HEK293 (cell line): ENCODE measurements around the gene SNN.

Experiments
- CTCF ChIA-PET: fragments of 350-600 bp; formaldehyde crosslinking; extraction: SDS; loops from one replicate; lab custom pipeline; 2021; ENCODE audit warnings: antibody characterized with exemption; lab: Yijun Ruan, JAX
- POLR2A ChIA-PET: fragments of 300-600 bp; formaldehyde crosslinking; extraction: SDS; loops from one replicate; lab custom pipeline; 2020; ENCODE audit warnings: antibody characterized with exemption, inconsistent platforms; lab: Yijun Ruan, JAX
- H3K27ac ChIP-seq: fragments of 200-500 bp; sonication (Bioruptor generic); 2 replicates; pipeline ENCODE4 v1.5.1; 2014; ENCODE audit warnings: low read depth, low read length, control low read depth, inconsistent platforms; ENCODE audit errors: extremely low read depth
- H3K36me3 ChIP-seq, 2 experiments: fragments of 200-500 bp in 1 of 2; sonication (Bioruptor generic) in 1 of 2; 1 replicate in 1 of 2; 2 replicates in 1 of 2; pipeline ENCODE4 v1.5.1; 2014 to 2017; ENCODE audit warnings: inconsistent platforms in 2 of 2, low read length in 2 of 2; ENCODE audit not compliant: control insufficient read depth in 2 of 2, insufficient read depth in 1 of 2
- H3K4me1 ChIP-seq: fragments of 200-500 bp; sonication (Bioruptor generic); 2 replicates; pipeline ENCODE4 v1.5.1; 2014; ENCODE audit warnings: mild to moderate bottlenecking, low read length, inconsistent platforms; ENCODE audit not compliant: control insufficient read depth, insufficient read depth
- H3K4me3 ChIP-seq: 2 replicates; pipeline ENCODE4 v1.5.1; 2011; ENCODE audit warnings: low read depth, mild to moderate bottlenecking, control low read depth, low read length, moderate library complexity
- H3K9me3 ChIP-seq: fragments of 200-500 bp; sonication (Bioruptor generic); 2 replicates; pipeline ENCODE4 v1.5.1; 2014; ENCODE audit warnings: low read depth, low read length, inconsistent platforms; ENCODE audit not compliant: control insufficient read depth, insufficient read depth
- GFI1B ChIP-seq: fragments of 450-650 bp; formaldehyde crosslinking; IDR thresholded peaks from 2 replicates; pipeline ENCODE4 v1.5.1; 2016; ENCODE audit warnings: missing biosample characterization, missing genetic modification characterization
- GLIS1 ChIP-seq: fragments of 450-650 bp; formaldehyde crosslinking; IDR thresholded peaks from 2 replicates; pipeline ENCODE4 v1.5.1; 2016; ENCODE audit warnings: missing biosample characterization, missing genetic modification characterization
- GLIS2 ChIP-seq: fragments of 450-650 bp; formaldehyde crosslinking; IDR thresholded peaks from 2 replicates; pipeline ENCODE4 v1.5.1; 2016; ENCODE audit warnings: missing biosample characterization, missing genetic modification characterization
- HIC1 ChIP-seq: fragments of 450-650 bp; formaldehyde crosslinking; IDR thresholded peaks from 2 replicates; pipeline ENCODE4 v1.5.1; 2016; ENCODE audit warnings: missing biosample characterization, missing genetic modification characterization
- HOXC10 ChIP-seq: sonication (generic); formaldehyde crosslinking; IDR thresholded peaks from 2 replicates; pipeline ENCODE4 v1.8.1; 2023; ENCODE audit warnings: mild to moderate bottlenecking, missing genetic modification reagents
- KLF7 ChIP-seq: fragments of 450-650 bp; formaldehyde crosslinking; IDR thresholded peaks from 2 replicates; pipeline ENCODE4 v1.5.1; 2016; ENCODE audit warnings: missing biosample characterization, missing genetic modification characterization, borderline replicate concordance
- REPIN1 ChIP-seq: fragments of 450-650 bp; formaldehyde crosslinking; IDR thresholded peaks from 2 replicates; pipeline ENCODE4 v1.5.1; 2017; ENCODE audit warnings: missing biosample characterization, missing genetic modification characterization, low read depth
- YY1 ChIP-seq: fragments of 450-650 bp; formaldehyde crosslinking; IDR thresholded peaks from 2 replicates; pipeline ENCODE4 v1.5.1; 2018; ENCODE audit warnings: missing biosample characterization, missing genetic modification characterization
- ZNF146 ChIP-seq: fragments of 450-650 bp; formaldehyde crosslinking; IDR thresholded peaks from 2 replicates; pipeline ENCODE4 v1.5.1; 2016; ENCODE audit warnings: missing biosample characterization, missing genetic modification characterization
- ZNF155 ChIP-seq: fragments of 450-650 bp; formaldehyde crosslinking; IDR thresholded peaks from 2 replicates; pipeline ENCODE4 v1.5.1; 2016; ENCODE audit warnings: missing biosample characterization, missing genetic modification characterization
- ZNF157 ChIP-seq: fragments of 450-650 bp; formaldehyde crosslinking; IDR thresholded peaks from 2 replicates; pipeline ENCODE4 v1.5.1; 2016; ENCODE audit warnings: missing biosample characterization, missing genetic modification characterization
- ZNF16 ChIP-seq: fragments of 450-650 bp; formaldehyde crosslinking; IDR thresholded peaks from 2 replicates; pipeline ENCODE4 v1.5.1; 2016; ENCODE audit warnings: low read depth, missing biosample characterization, missing genetic modification characterization
- ZNF223 ChIP-seq: fragments of 450-650 bp; formaldehyde crosslinking; IDR thresholded peaks from 2 replicates; pipeline ENCODE4 v1.5.1; 2016; ENCODE audit warnings: missing biosample characterization, missing genetic modification characterization
- ZNF239 ChIP-seq: fragments of 450-650 bp; formaldehyde crosslinking; IDR thresholded peaks from 2 replicates; pipeline ENCODE4 v1.5.1; 2016; ENCODE audit warnings: missing biosample characterization, missing genetic modification characterization
- ZNF26 ChIP-seq: fragments of 450-650 bp; formaldehyde crosslinking; IDR thresholded peaks from 2 replicates; pipeline ENCODE4 v1.5.1; 2016; ENCODE audit warnings: missing biosample characterization, missing genetic modification characterization
- ZNF266 ChIP-seq: fragments of 450-650 bp; formaldehyde crosslinking; IDR thresholded peaks from 2 replicates; pipeline ENCODE4 v1.5.1; 2016; ENCODE audit warnings: missing biosample characterization, missing genetic modification characterization, low read depth
- ZNF416 ChIP-seq: fragments of 450-650 bp; formaldehyde crosslinking; IDR thresholded peaks from 2 replicates; pipeline ENCODE4 v1.5.1; 2016; ENCODE audit warnings: missing biosample characterization, missing genetic modification characterization
- ZNF544 ChIP-seq: fragments of 450-650 bp; formaldehyde crosslinking; IDR thresholded peaks from 2 replicates; pipeline ENCODE4 v1.5.0; 2017; ENCODE audit warnings: missing biosample characterization, missing genetic modification characterization
- ZNF555 ChIP-seq: fragments of 450-650 bp; formaldehyde crosslinking; conservative IDR thresholded peaks from 2 replicates; pipeline ENCODE4 v1.5.1; 2017; ENCODE audit warnings: missing biosample characterization, mild to moderate bottlenecking, missing genetic modification characterization, inconsistent platforms
- ZNF571 ChIP-seq: fragments of 450-650 bp; formaldehyde crosslinking; IDR thresholded peaks from 2 replicates; pipeline ENCODE4 v1.5.0; 2017; ENCODE audit warnings: missing biosample characterization, missing genetic modification characterization
- ZNF707 ChIP-seq: fragments of 450-650 bp; formaldehyde crosslinking; IDR thresholded peaks from 2 replicates; pipeline ENCODE4 v1.5.1; 2016; ENCODE audit warnings: missing biosample characterization, missing genetic modification characterization
- TF ChIP-seq, protein P1 (sequence below): fragments of 450-650 bp; formaldehyde crosslinking; IDR thresholded peaks from 2 replicates; pipeline ENCODE4 v1.5.1; 2016; ENCODE audit warnings: missing biosample characterization, missing genetic modification characterization, low read depth

SNN gene

DNA sequence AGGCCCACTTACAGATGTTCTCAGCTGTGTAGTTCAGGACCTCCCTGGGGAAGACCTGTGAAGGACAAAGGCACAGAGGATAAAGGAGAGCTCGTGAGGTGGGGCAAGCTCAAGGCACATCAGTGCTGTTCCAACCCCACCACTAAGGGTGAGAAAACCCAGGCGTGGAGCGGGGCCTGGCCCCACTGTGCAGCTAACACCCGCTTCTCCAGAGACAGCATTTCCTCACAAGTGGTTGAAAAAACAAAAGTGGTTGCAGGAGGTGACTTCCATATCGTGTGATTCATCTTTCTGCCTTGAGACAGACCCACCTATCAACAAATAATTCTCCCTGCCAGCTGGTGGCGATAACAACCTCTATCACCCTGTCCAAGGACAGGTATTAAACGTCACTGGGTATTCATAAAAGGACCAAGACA lies 30.0 kb downstream of the SNN start:
- ChIA-PET CTCF (interaction anchor here (0.5 to 1.4 kb wide), 6 partner anchors 10 to 423 kb away, joined by 3 to 5 read pairs (median 3); no protein-coding TSS in a partner anchor), POLR2A (interaction anchor here (0.7 kb wide), 1 partner anchor 9 kb away, joined by 3 read pairs; no protein-coding TSS in a partner anchor)
- Histone ChIP-seq H3K4me3 (no peak overlapping the region), H3K9me3 (no peaks in the 10 kb centered on the region), H3K4me1 (no peaks in the 10 kb centered on the region), H3K27ac (no peak overlapping the region), H3K36me3 (peaks cover 16 to 59% of the 10 kb centered on the region in 2 experiments; a peak in 2 of 3 replicates)
- TF ChIP-seq ZNF157 (tag by site-specific recombination) (no peak), GLIS1 (peak; percentile 36; the same call in 1 of the 2 replicates)

DNA sequence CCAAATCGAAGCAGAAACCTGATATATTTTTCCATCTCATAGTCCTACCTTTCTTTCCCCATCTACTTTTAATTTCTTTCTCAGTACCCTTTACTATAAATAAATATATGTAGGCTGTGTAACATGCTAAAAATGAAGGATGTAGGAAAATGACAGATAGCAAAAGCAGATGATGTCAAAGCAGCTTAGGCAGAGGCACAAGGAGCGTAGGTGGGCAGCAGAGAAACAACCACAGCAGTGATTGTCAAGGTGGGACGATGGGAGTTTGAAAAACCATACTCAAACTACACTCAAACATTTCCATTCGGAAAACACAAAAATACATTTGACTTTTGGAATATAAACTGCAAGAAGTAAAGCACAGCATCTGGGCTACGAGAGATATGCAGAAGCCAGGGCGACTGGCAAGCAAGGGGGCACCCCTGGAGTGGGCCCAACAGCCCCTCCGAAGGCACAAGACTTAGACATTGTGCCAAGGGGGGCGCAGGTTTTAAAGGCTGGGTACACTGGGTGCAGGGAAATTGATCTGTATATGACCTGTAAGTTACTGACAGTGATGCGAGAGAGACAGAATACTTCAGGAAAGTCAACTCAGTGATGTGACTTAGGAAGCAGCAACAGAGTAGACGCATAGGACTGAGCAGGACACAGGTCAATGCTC lies 31.1 kb downstream of the SNN start:
- H3K27ac ChIP-seq = no peak overlapping the region
- CTCF ChIA-PET = no interaction called here

GRCh38 chr16:11700264-11701029 lies 32.2 kb downstream of the SNN start:
- ChIA-PET CTCF (interaction anchor here (2.1 kb wide), 1 partner anchor 14 kb away, joined by 7 read pairs; no protein-coding TSS in a partner anchor), POLR2A (interaction anchor here (0.6 kb wide), 1 partner anchor 106 kb away, joined by 3 read pairs; no protein-coding TSS in a partner anchor)
- TF ChIP-seq ZNF155 (tag by site-specific recombination) = no peak
- no peak for TF ChIP-seq ZNF146
- no peak for TF ChIP-seq ZNF239
- no peak for TF ChIP-seq ZNF707 (tag by site-specific recombination)
- no peak for TF ChIP-seq ZNF416
- no peak for TF ChIP-seq HOXC10 (CRISPR knock-in tag)
- TF ChIP-seq, protein P1, sequence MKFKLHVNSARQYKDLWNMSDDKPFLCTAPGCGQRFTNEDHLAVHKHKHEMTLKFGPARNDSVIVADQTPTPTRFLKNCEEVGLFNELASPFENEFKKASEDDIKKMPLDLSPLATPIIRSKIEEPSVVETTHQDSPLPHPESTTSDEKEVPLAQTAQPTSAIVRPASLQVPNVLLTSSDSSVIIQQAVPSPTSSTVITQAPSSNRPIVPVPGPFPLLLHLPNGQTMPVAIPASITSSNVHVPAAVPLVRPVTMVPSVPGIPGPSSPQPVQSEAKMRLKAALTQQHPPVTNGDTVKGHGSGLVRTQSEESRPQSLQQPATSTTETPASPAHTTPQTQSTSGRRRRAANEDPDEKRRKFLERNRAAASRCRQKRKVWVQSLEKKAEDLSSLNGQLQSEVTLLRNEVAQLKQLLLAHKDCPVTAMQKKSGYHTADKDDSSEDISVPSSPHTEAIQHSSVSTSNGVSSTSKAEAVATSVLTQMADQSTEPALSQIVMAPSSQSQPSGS = no peak
- TF ChIP-seq ZNF571 (tag by site-specific recombination) = no peak
- no peak for TF ChIP-seq GLIS2 (tag by site-specific recombination)
- no peak for TF ChIP-seq KLF7 (tag by site-specific recombination)
- no peak for TF ChIP-seq ZNF223 (tag by site-specific recombination)
- TF ChIP-seq ZNF26 (tag by site-specific recombination) = no peak
- TF ChIP-seq ZNF544 (tag by site-specific recombination) = no peak
- TF ChIP-seq REPIN1 = no peak
- TF ChIP-seq GFI1B = no peak
- no peak for TF ChIP-seq ZNF555
- H3K36me3 ChIP-seq = peaks cover 4 to 59% of the 10 kb centered on the region in 2 experiments; a peak in 2 of 3 replicates
- H3K27ac ChIP-seq = no peak overlapping the region
- no peaks in the 10 kb centered on the region for H3K9me3 ChIP-seq
- H3K4me3 ChIP-seq = no peak overlapping the region
- no peaks in the 10 kb centered on the region for H3K4me1 ChIP-seq

More for the DNA sequence above, 31.1 kb downstream of the SNN start:
- Histone ChIP-seq H3K4me3 (no peak overlapping the region), H3K9me3 (no peaks in the 10 kb centered on the region), H3K4me1 (no peaks in the 10 kb centered on the region), H3K36me3 (peaks cover 11 to 68% of the 10 kb centered on the region in 2 experiments; a peak in 2 of 3 replicates)
- POLR2A ChIA-PET = no interaction called here
- TF ChIP-seq YY1 (tag by site-specific recombination) (no peak), ZNF266 (tag by site-specific recombination) (no peak), ZNF16 (tag by site-specific recombination) (no peak), HIC1 (no peak)
